Esophagus muscularis mucosa (tissue), 4 donors: Measurements from ENCODE around the gene MCM10. TPM values are rescaled to one million over a fixed set of nuclear protein-coding genes. Genes with fewer than 3 reads are reported as not detected.

Experiments used
- DNase-seq: peaks from one replicate; pipeline ENCODE4 v3.0.0-alpha.2; 2017; ENCODE audit errors: extremely low spot score
- H3K27ac ChIP-seq, 4 donors: fragments of 200-600 bp; sonication (generic); replicated peaks in 1 of 4; 1 replicate in 3 of 4; 2 replicates in 1 of 4; pipeline ENCODE4 v1.5.1; 2016 to 2019; ENCODE audit warnings: mild to moderate bottlenecking in 1 of 4
- H3K27me3 ChIP-seq, 4 donors: fragments of 200-600 bp; sonication (generic); one replicate each; pipeline versions ENCODE4 v1.5.1 to v1.6.0; 2016 to 2019
- H3K36me3 ChIP-seq, 4 donors: fragments of 200-600 bp; sonication (generic); one replicate each; pipeline ENCODE4 v1.5.1; 2016 to 2019
- H3K4me1 ChIP-seq, 4 donors: fragments of 200-600 bp; sonication (generic); one replicate each; pipeline ENCODE4 v1.5.1; 2016 to 2019
- H3K4me3 ChIP-seq, 4 donors: fragments of 200-600 bp; sonication (generic); 1 replicate in 2 of 4; 2 replicates in 2 of 4; pipeline ENCODE4 v1.5.1; 2016 to 2019; ENCODE audit warnings: mild to moderate bottlenecking in 4 of 4, moderate library complexity in 1 of 4
- H3K9me3 ChIP-seq, 4 donors: fragments of 200-600 bp; sonication (generic); 1 replicate in 3 of 4; 2 replicates in 1 of 4; pipeline ENCODE4 v1.5.1; 2016 to 2019
- EP300 ChIP-seq: sonication (generic); formaldehyde crosslinking; IDR thresholded peaks from one replicate; pipeline ENCODE4 v1.6.1; 2017; ENCODE audit warnings: antibody characterized with exemption
- POLR2A ChIP-seq: fragments of 450-650 bp; IDR thresholded peaks from one replicate; pipeline ENCODE4 v1.6.1; 2017; ENCODE audit warnings: antibody characterized with exemption, moderate library complexity, mild to moderate bottlenecking, low read depth
- POLR2AphosphoS5 ChIP-seq, 2 donors: sonication (generic); formaldehyde crosslinking; IDR thresholded peaks; one replicate each; pipeline ENCODE4 v1.6.1; 2017; ENCODE audit warnings: antibody characterized with exemption in 2 of 2
- WGBS: methylation state at CpG from one replicate; pipeline ENCODE4 v1.1.5; 2018; 5-methylcytosine and 5-hydroxymethylcytosine counted together
- intact Hi-C: fragments of 100-400 bp; cut with DNase I; formaldehyde crosslinking; loops from one replicate; pipeline ENCODE4 v1.15.1; 2023
- total RNA-seq, 4 donors: library from RNA; depleted of rRNA; stranded (reverse); fragments of >200 nt; gene quantifications; one replicate each; pipeline versions ENCODE4 v1.1.0 to v1.2.1, GENCODE V29; 2016
- TF ChIP-seq, protein P1 (sequence below), 3 experiments: fragments of 200-600 bp in 2 of 3; fragments of 450-650 bp in 1 of 3; sonication (generic) in 2 of 3; IDR thresholded peaks; one replicate each; pipeline ENCODE4 v1.5.1; 2017 to 2019; ENCODE audit warnings: antibody characterized with exemption in 3 of 3, mild to moderate bottlenecking in 2 of 3, moderate library complexity in 1 of 3

The MCM10 gene
- total RNA-seq, 4 donors from 2014 or later: 0.17 to 0.32 TPM; not detected in 2

DNA sequence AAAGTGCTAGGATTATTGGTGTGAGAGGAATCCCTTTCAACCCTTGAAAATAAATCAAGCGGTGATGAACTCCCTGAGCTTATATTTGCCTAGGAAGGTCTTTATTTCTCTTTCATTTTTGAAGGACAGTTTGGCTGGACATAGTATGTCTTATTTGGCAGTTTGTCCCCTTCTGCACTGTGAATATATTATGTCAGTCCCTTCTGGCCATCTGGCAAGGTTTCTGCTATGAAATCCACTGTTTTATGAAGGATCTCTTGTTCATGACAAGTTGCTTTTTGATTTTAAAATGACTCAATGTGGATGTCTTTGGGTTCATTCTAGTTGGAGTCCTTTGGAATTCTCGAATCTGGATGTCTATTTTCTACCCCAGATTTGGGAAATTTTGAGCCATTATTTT, 21.7 kb upstream of the MCM10 start:
- Histone ChIP-seq H3K27me3 (no peaks in the 10 kb centered on the region), H3K36me3 (peaks cover 40 to 86% (median 75%) of the 10 kb centered on the region in 4 donors), H3K27ac (no peak overlapping the region), H3K4me3 (no peak overlapping the region), H3K4me1 (no peaks in the 10 kb centered on the region), H3K9me3 (no peaks in the 10 kb centered on the region)
- TF ChIP-seq, protein P1, sequence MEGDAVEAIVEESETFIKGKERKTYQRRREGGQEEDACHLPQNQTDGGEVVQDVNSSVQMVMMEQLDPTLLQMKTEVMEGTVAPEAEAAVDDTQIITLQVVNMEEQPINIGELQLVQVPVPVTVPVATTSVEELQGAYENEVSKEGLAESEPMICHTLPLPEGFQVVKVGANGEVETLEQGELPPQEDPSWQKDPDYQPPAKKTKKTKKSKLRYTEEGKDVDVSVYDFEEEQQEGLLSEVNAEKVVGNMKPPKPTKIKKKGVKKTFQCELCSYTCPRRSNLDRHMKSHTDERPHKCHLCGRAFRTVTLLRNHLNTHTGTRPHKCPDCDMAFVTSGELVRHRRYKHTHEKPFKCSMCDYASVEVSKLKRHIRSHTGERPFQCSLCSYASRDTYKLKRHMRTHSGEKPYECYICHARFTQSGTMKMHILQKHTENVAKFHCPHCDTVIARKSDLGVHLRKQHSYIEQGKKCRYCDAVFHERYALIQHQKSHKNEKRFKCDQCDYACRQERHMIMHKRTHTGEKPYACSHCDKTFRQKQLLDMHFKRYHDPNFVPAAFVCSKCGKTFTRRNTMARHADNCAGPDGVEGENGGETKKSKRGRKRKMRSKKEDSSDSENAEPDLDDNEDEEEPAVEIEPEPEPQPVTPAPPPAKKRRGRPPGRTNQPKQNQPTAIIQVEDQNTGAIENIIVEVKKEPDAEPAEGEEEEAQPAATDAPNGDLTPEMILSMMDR (IDR thresholded peaks at IDR 0.05): no peak
- no peak for TF ChIP-seq POLR2AphosphoS5 (IDR thresholded peaks at IDR 0.05)
- TF ChIP-seq EP300: no peak
- no peak for TF ChIP-seq POLR2A
- intact Hi-C loops: no loop called here
- DNase-seq: no peak
- WGBS: 91% methylated on average over 2 of the region's 2 CpGs

DNA sequence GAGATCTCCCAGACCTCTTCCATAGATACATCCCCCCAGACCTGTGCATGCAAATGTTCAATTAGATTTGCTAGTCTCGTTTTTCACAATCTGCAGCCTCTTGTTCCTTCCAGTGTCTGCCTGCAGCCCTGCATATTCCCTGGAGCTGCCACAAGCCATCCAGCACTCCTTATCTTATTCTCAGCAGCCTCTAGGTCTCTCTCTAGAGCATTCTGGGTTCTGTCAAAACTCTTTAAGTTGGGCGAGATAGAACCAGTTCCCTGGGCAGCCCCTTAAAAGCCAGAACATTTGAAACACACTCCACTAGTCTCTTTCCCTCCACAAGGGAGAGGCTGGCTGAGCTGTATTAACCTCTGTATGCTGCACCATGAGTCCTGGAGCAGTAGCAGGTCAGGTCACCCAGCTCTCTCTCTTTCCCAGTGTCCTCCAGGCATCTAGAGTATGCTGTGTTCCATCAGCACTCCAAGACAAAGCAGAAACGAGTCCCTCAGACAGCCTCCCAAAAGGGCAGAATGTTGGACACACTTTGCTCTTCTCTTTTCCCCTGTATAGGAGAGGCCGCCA, 20.6 kb upstream of the MCM10 start:
- DNase-seq: no peak
- 89% methylated on average over 4 of the region's 4 CpGs for WGBS
- no peak overlapping the region for H3K27ac ChIP-seq
- no peaks in the 10 kb centered on the region for H3K9me3 ChIP-seq
- H3K4me3 ChIP-seq: no peak overlapping the region
- TF ChIP-seq POLR2A (no peak), POLR2AphosphoS5 (IDR thresholded peaks at IDR 0.05) (no peak), EP300 (no peak)
- TF ChIP-seq, protein P1 (IDR thresholded peaks at IDR 0.05): no peak
- no peaks in the 10 kb centered on the region for H3K27me3 ChIP-seq
- intact Hi-C loops: no loop called here
- peaks cover 30 to 77% (median 64%) of the 10 kb centered on the region in 4 donors for H3K36me3 ChIP-seq
- no peaks in the 10 kb centered on the region for H3K4me1 ChIP-seq

DNA sequence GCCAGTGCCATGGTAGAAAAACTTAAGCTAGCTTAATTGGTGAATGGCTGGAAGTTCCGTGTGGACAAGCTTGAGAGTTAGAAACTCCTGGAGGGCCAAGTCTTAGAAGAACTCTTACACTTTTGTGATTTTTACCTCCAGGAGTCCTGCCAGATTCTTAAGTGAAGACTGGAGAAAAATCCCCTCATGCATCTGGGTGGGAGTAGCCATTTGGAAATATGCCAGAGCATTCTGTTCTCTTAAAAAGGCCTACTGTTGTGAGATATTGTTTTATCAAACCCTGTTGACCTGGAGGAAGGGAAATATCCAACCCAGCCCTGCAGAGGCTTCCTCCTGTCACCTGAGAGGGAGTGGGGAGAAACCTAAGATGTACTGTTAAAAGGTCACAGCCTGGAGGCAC, 17.6 kb upstream of the MCM10 start:
- H3K9me3 ChIP-seq: no peaks in the 10 kb centered on the region
- H3K4me3 ChIP-seq: no peak overlapping the region
- peaks cover 8 to 47% (median 37%) of the 10 kb centered on the region in 4 donors for H3K36me3 ChIP-seq
- H3K27ac ChIP-seq: no peak overlapping the region
- no peaks in the 10 kb centered on the region for H3K4me1 ChIP-seq
- 88% methylated on average over 1 of the region's 1 CpG for WGBS
- no peak for DNase-seq
- no peaks in the 10 kb centered on the region for H3K27me3 ChIP-seq
- intact Hi-C loops: no loop called here
- no peak for TF ChIP-seq POLR2A
- TF ChIP-seq, protein P1 (IDR thresholded peaks at IDR 0.05): no peak
- no peak for TF ChIP-seq POLR2AphosphoS5 (IDR thresholded peaks at IDR 0.05)
- no peak for TF ChIP-seq EP300

DNA sequence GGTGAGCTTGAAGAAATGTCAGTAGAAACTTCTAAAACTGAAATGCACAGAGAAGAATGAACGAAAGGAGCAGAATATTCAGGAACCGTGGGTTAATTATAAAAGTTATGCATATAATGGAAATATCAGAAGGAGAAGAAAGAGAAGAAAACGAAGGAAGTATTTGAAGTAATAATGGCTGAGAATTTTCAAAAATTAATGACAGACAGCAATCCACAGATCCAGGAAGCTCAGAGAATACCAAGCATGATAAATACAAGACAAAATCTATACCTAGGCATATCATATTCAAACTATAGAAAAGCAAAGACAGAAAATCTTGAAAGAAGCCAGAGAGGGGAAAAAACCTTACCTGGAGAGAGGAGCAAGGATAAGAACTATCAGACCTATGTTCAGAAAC, 16.5 kb upstream of the MCM10 start:
- H3K36me3 ChIP-seq: peaks cover 8 to 36% (median 28%) of the 10 kb centered on the region in 4 donors
- TF ChIP-seq, protein P1 (IDR thresholded peaks at IDR 0.05): no peak
- no peak for TF ChIP-seq POLR2A
- TF ChIP-seq POLR2AphosphoS5 (IDR thresholded peaks at IDR 0.05): no peak
- TF ChIP-seq EP300: no peak
- no peaks in the 10 kb centered on the region for H3K4me1 ChIP-seq
- H3K27ac ChIP-seq: no peak overlapping the region
- intact Hi-C loops: no loop called here
- no peaks in the 10 kb centered on the region for H3K27me3 ChIP-seq
- 76% methylated on average over 3 of the region's 3 CpGs for WGBS
- no peak for DNase-seq
- H3K9me3 ChIP-seq: no peaks in the 10 kb centered on the region
- no peak overlapping the region for H3K4me3 ChIP-seq

DNA sequence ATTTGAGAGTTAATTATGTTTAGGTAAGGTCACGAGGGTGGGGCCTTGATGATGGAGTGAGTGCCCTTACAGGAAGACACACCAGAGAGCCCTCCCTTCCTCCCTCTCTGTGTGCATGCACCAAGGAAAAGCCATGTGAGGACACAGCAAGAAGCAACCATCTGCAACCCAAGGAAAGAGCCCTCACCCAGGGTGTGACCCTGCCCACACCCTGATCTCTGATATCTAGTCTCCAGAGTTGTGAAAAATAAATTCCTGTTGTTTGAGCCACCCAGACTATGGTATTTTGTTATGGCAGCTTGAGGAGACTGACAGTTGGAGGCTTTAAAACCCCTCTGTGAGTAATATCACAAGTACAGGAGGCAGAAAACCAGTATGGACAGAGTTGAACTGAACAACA, 15.0 kb upstream of the MCM10 start:
- no peak for DNase-seq
- 73% methylated on average over 1 of the region's 1 CpG for WGBS
- Histone ChIP-seq H3K9me3 (no peaks in the 10 kb centered on the region), H3K27ac (no peak overlapping the region), H3K36me3 (peaks cover 0 to 20% (median 14%) of the 10 kb centered on the region in 4 donors), H3K27me3 (no peaks in the 10 kb centered on the region), H3K4me3 (no peak overlapping the region), H3K4me1 (no peaks in the 10 kb centered on the region)
- TF ChIP-seq POLR2AphosphoS5 (IDR thresholded peaks at IDR 0.05): no peak
- no peak for TF ChIP-seq EP300
- no peak for TF ChIP-seq POLR2A
- TF ChIP-seq, protein P1 (IDR thresholded peaks at IDR 0.05): no peak
- intact Hi-C loops: no loop called here
